Skin of body (tissue), 2 donors: ENCODE results near the gene RNF10. TPM values are rescaled to one million over a fixed set of nuclear protein-coding genes. Genes with fewer than 3 reads are reported as not detected.
"Not testable (repeated sequence)": the region's sequence is repeated elsewhere in the genome, so short reads cannot be mapped to it uniquely, and the experiment has no call there.

Experiments used
- DNase-seq: peaks from one replicate; lab custom pipeline; 2025; lab: John Stamatoyannopoulos, UW
- total RNA-seq: library from RNA; depleted of rRNA; stranded (reverse); fragments of >200 nt; gene quantifications from one replicate; pipeline ENCODE4 v1.2.3, GENCODE V29; 2014

RNF10 gene
- total RNA-seq, 1 donor from 2014 or later: 127 TPM

GRCh38 chr12:120528861-120529525, 5.2 kb upstream of the RNF10 start, which contains the start of gene COQ5:
Gene COQ5 (minus strand): TSS chr12:120529158. CDS start chr12:120529141, 17 bp downstream.
- DNase-seq: peak; percentile 90

- DNase-seq: peak; percentile 60
Observed at GRCh38 chr12:120529641-120530417, 4.3 kb upstream of the RNF10 start.

- DNase-seq: not testable (repeated sequence)
Observed at GRCh38 chr12:120530418-120530761, 3.8 kb upstream of the RNF10 start.

GRCh38 chr12:120532701-120533238, 1.4 kb upstream of the RNF10 start:
- DNase-seq: no peak

GRCh38 chr12:120534703-120535655, 823 bp downstream of the RNF10 start:
- peak; percentile 17 for DNase-seq

GRCh38 chr12:120536064-120536791, 2.1 kb downstream of the RNF10 start:
- no peak for DNase-seq

GRCh38 chr12:120537856-120538220, 3.7 kb downstream of the RNF10 start:
- DNase-seq: no peak

- no peak for DNase-seq
Observed at GRCh38 chr12:120538281-120539156, 4.4 kb downstream of the RNF10 start.

GRCh38 chr12:120539303-120539702, 5.1 kb downstream of the RNF10 start:
- no peak for DNase-seq

- DNase-seq: no peak
Observed at GRCh38 chr12:120540445-120540844, 6.3 kb downstream of the RNF10 start.

- no peak for DNase-seq
Observed at GRCh38 chr12:120542166-120542565, 8.0 kb downstream of the RNF10 start.

- DNase-seq: no peak
Observed at GRCh38 chr12:120544691-120545090, 10.5 kb downstream of the RNF10 start.

- DNase-seq: no peak
Observed at GRCh38 chr12:120546050-120546386, 11.9 kb downstream of the RNF10 start.

- no peak for DNase-seq
Observed at GRCh38 chr12:120554678-120555077, 20.5 kb downstream of the RNF10 start.

- DNase-seq: no peak
Observed at GRCh38 chr12:120557589-120557988, 23.4 kb downstream of the RNF10 start.

- DNase-seq: no peak
Observed at GRCh38 chr12:120562906-120563305, 28.8 kb downstream of the RNF10 start.

- no peak for DNase-seq
Observed at GRCh38 chr12:120563495-120563894, 29.3 kb downstream of the RNF10 start.

GRCh38 chr12:120571299-120571698, 37.1 kb downstream of the RNF10 start:
- no peak for DNase-seq

- no peak for DNase-seq
Observed at GRCh38 chr12:120573560-120573959, 39.4 kb downstream of the RNF10 start.

- no peak for DNase-seq
Observed at GRCh38 chr12:120574106-120574505, 40.0 kb downstream of the RNF10 start.
